Activated T-cell treated with anti-CD3 and anti-CD28 coated beads for 48 hours (primary cell): ENCODE measurements around the gene TIMP1.

Experiments
- DNase-seq: peaks from one replicate; pipeline ENCODE4 v3.0.0-alpha.2; 2020; ENCODE audit warnings: low read depth

The TIMP1 gene

DNA sequence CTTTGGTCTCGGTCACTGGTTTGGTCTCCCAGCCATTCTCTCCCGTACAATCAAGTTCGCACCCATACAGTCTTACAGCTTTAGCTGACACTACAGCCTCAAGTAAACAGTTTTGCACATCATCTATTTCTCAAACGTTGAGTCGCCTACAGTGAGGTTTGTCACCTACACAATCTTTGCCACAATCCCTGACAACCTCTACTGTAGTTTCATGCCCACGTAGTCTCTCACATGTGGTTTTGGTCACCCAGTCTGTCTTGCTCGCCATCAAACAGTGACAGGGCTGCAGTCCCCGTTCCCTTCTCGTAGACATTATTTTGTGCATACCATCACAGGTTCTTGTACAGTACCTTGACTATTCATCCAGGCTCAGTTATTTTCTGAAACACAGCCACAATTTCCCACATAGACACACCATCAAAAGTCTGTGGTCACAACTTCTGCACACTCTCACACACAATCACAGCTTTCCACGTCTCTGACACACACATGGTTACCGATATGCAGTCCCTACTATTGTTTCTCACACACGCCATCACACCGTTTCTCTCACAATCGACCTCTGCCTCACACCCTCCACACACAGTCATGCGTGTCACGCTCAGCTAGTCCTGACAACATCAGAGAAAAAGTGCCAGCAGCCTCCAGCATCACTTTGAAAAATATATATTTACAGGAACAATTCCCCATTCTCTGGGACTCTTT is 52.8 kb downstream of the TIMP1 start:
- DNase-seq, result no peak
